IMR-90 (cell line): ENCODE results near the gene KRTAP5-6. TPM values are rescaled to one million over a fixed set of nuclear protein-coding genes. Genes with fewer than 3 reads are reported as not detected.

Source experiments
- ATAC-seq: fragments of 200-7000 bp; cut with Tn5 transposase; 2 replicates; pipeline ENCODE4 v1.9.1; 2020; ENCODE audit warnings: low read depth, mild to moderate bottlenecking, moderate library complexity
- BruUV-seq: library from RNA; stranded (reverse); fragments of 400-500 nt; replicated peaks from 2 replicates; lab custom pipeline; 2021; lab: Mats Ljungman, UMichigan
- CTCF ChIA-PET: fragments of 300-600 bp; formaldehyde crosslinking; extraction: SDS; loops from one replicate; lab custom pipeline; 2021; ENCODE audit warnings: antibody characterized with exemption; lab: Yijun Ruan, JAX
- POLR2A ChIA-PET: fragments of 300-600 bp; sonication (Branson Sonifier 250); formaldehyde crosslinking; loops from one replicate; lab custom pipeline; 2022; ENCODE audit warnings: antibody characterized with exemption; ENCODE audit not compliant: unreplicated experiment; lab: Charles Lee
- DNase-seq: peaks from one replicate; pipeline ENCODE4 v3.0.0; 2013
- H2AFZ ChIP-seq: replicated peaks from 2 replicates; pipeline ENCODE3; 2013; ENCODE audit warnings: low read length, mild to moderate bottlenecking; ENCODE audit not compliant: poor library complexity
- H2AK5ac ChIP-seq: 2 replicates; pipeline ENCODE4 v1.6.1; 2013; ENCODE audit warnings: low read depth, low read length, inconsistent platforms
- H2AK9ac ChIP-seq: replicated peaks from 2 replicates; pipeline ENCODE3; 2013; ENCODE audit warnings: mild to moderate bottlenecking, low read depth, low read length, moderate library complexity; ENCODE audit not compliant: poor library complexity
- H2BK120ac ChIP-seq: 2 replicates; pipeline ENCODE4 v1.6.1; 2013; ENCODE audit warnings: low read depth, low read length, inconsistent platforms
- H2BK15ac ChIP-seq: 3 replicates; pipeline ENCODE4 v1.6.1; 2013; ENCODE audit warnings: low read depth, low read length, inconsistent platforms
- H2BK20ac ChIP-seq: 2 replicates; pipeline ENCODE4 v1.6.1; 2013; ENCODE audit warnings: low read depth, mild to moderate bottlenecking, inconsistent platforms, low read length, moderate library complexity
- H2BK5ac ChIP-seq: 2 replicates; pipeline ENCODE4 v1.6.1; 2013; ENCODE audit warnings: mild to moderate bottlenecking, low read depth, low read length, inconsistent platforms; ENCODE audit not compliant: poor library complexity, severe bottlenecking
- H3K14ac ChIP-seq: replicated peaks from 2 replicates; pipeline ENCODE4 v1.6.1; 2013; ENCODE audit warnings: low read depth, low read length, inconsistent platforms
- H3K18ac ChIP-seq: 2 replicates; pipeline ENCODE4 v1.6.1; 2013; ENCODE audit warnings: low read depth, low read length, control low read depth
- H3K23ac ChIP-seq: 2 replicates; pipeline ENCODE4 v1.6.1; 2013; ENCODE audit warnings: low read depth, low read length, inconsistent platforms
- H3K27ac ChIP-seq: 2 replicates; pipeline ENCODE4 v1.5.1; 2013; ENCODE audit warnings: mild to moderate bottlenecking, control low read depth, low read length; ENCODE audit not compliant: insufficient read depth
- H3K27me3 ChIP-seq: 2 replicates; pipeline ENCODE4 v1.6.1; 2013; ENCODE audit warnings: low read length; ENCODE audit not compliant: control insufficient read depth, insufficient read depth
- H3K36me3 ChIP-seq: 2 replicates; pipeline ENCODE4 v1.6.1; 2013; ENCODE audit warnings: low read length, mixed read lengths; ENCODE audit not compliant: control insufficient read depth, insufficient read depth
- H3K4ac ChIP-seq: 2 replicates; pipeline ENCODE4 v1.6.1; 2013; ENCODE audit warnings: low read depth, low read length, inconsistent platforms
- H3K4me1 ChIP-seq: 2 replicates; pipeline ENCODE4 v1.6.1; 2013; ENCODE audit warnings: low read length, mixed read lengths; ENCODE audit not compliant: control insufficient read depth, insufficient read depth
- H3K4me2 ChIP-seq: 2 replicates; pipeline ENCODE4 v1.6.1; 2013; ENCODE audit warnings: low read depth, mild to moderate bottlenecking, control low read depth, low read length, moderate library complexity
- H3K4me3 ChIP-seq: 2 replicates; pipeline ENCODE4 v1.5.1; 2013; ENCODE audit warnings: low read depth, mild to moderate bottlenecking, control low read depth, low read length, moderate library complexity; ENCODE audit not compliant: insufficient read depth
- H3K56ac ChIP-seq: 2 replicates; pipeline ENCODE4 v1.6.1; 2013; ENCODE audit warnings: low read length, inconsistent platforms; ENCODE audit not compliant: insufficient read depth; ENCODE audit errors: extremely low read depth
- H3K79me1 ChIP-seq, 2 experiments: 2 replicates each; pipeline ENCODE4 v1.6.1; 2013; ENCODE audit warnings: low read length in 2 of 2, inconsistent platforms in 1 of 2, low read depth in 1 of 2
- H3K9ac ChIP-seq: 2 replicates; pipeline ENCODE4 v1.6.1; 2013; ENCODE audit warnings: low read depth, low read length, control low read depth
- H3K9me1 ChIP-seq: 2 replicates; pipeline ENCODE4 v1.6.1; 2013; ENCODE audit warnings: low read length, inconsistent platforms; ENCODE audit not compliant: insufficient read depth
- H3K9me3 ChIP-seq: 2 replicates; pipeline ENCODE4 v1.6.1; 2013; ENCODE audit warnings: low read length; ENCODE audit not compliant: control insufficient read depth, insufficient read depth
- H4K20me1 ChIP-seq: 2 replicates; pipeline ENCODE4 v1.6.1; 2013; ENCODE audit warnings: low read length, inconsistent platforms; ENCODE audit not compliant: insufficient read depth
- H4K5ac ChIP-seq: 2 replicates; pipeline ENCODE4 v1.6.1; 2013; ENCODE audit warnings: mild to moderate bottlenecking, low read depth, low read length, control low read depth
- H4K8ac ChIP-seq, 2 experiments: 2 replicates each; pipeline ENCODE4 v1.6.1; 2013; ENCODE audit warnings: low read depth in 2 of 2, low read length in 2 of 2, control low read depth in 1 of 2, inconsistent platforms in 1 of 2
- H4K91ac ChIP-seq: 2 replicates; pipeline ENCODE4 v1.6.1; 2013; ENCODE audit warnings: low read depth, low read length, inconsistent platforms; ENCODE audit not compliant: insufficient read depth
- BHLHE40 ChIP-seq: fragments of 150-350 bp; IDR thresholded peaks from 2 replicates; pipeline ENCODE4 v1.6.1; 2016; ENCODE audit warnings: mild to moderate bottlenecking, low read depth, low read length
- CEBPB ChIP-seq: IDR thresholded peaks from 2 replicates; pipeline ENCODE4 v1.6.1; 2012; ENCODE audit warnings: low read depth, low read length, improper control_type of control experiment
- FOS ChIP-seq: fragments of 150-350 bp; IDR thresholded peaks from 2 replicates; pipeline ENCODE4 v1.6.1; 2016; ENCODE audit warnings: low read depth, low read length
- MXI1 ChIP-seq: IDR thresholded peaks from 2 replicates; pipeline ENCODE4 v1.6.1; 2012; ENCODE audit warnings: low read depth, mild to moderate bottlenecking, low read length, moderate library complexity, borderline replicate concordance
- NFE2L2 ChIP-seq: fragments of 150-350 bp; IDR thresholded peaks from 2 replicates; pipeline ENCODE4 v1.6.1; 2016; ENCODE audit warnings: low read depth, mild to moderate bottlenecking, low read length
- POLR2A ChIP-seq: IDR thresholded peaks from 2 replicates; pipeline ENCODE4 v1.6.1; 2012; ENCODE audit warnings: mild to moderate bottlenecking, low read depth, low read length
- RAD21 ChIP-seq: IDR thresholded peaks from 2 replicates; pipeline ENCODE4 v1.6.1; 2012; ENCODE audit warnings: low read length, improper control_type of control experiment
- RCOR1 ChIP-seq: IDR thresholded peaks from 2 replicates; pipeline ENCODE4 v1.6.1; 2012; ENCODE audit warnings: mild to moderate bottlenecking, low read length, improper control_type of control experiment; ENCODE audit not compliant: insufficient replicate concordance
- SMC3 ChIP-seq: fragments of 150-350 bp; IDR thresholded peaks from 2 replicates; pipeline ENCODE4 v1.6.1; 2016; ENCODE audit warnings: low read depth, mild to moderate bottlenecking, antibody characterized with exemption, low read length, moderate library complexity
- WGBS, 2 experiments: methylation state at CpG; one replicate each; pipeline versions ENCODE4 v1.1.5 to v1.1.7; 2013; ENCODE audit warnings: missing lambda C conversion rate in 2 of 2; ENCODE audit not compliant: insufficient read length in 1 of 2; ENCODE audit errors: extremely low coverage in 2 of 2; 5-methylcytosine and 5-hydroxymethylcytosine counted together
- dilution Hi-C: fragments of 300-500 bp; cut with HindIII; formaldehyde crosslinking; loops from one replicate; pipeline ENCODE4 v1.14.3; 2018; ENCODE audit warnings: low sequenced_read_pairs; ENCODE audit not compliant: unreplicated experiment
- in situ Hi-C: fragments of 300-500 bp; cut with MboI; formaldehyde crosslinking; loops from 3 replicates; pipeline ENCODE4 v1.14.3; 2019; ENCODE audit warnings: low sequenced_read_pairs, inconsistent platforms, mixed read lengths
- intact Hi-C: fragments of 100-400 bp; cut with micrococcal nuclease; formaldehyde crosslinking; loops from 2 replicates; pipeline ENCODE4 v1.10.0; 2022
- polyA plus RNA-seq, 3 experiments: library from polyadenylated mRNA; depleted of rRNA; stranded (reverse); fragments of >200 nt; gene quantifications; 2 replicates each; pipeline ENCODE4 v1.2.3, GENCODE V29; 2012; ENCODE audit warnings: low replicate concordance in 1 of 3
- total RNA-seq: library from RNA; depleted of rRNA; stranded (reverse); fragments of >200 nt; gene quantifications from 2 replicates; pipeline ENCODE4 v1.2.3, GENCODE V29; 2012
- TF ChIP-seq, protein P1 (sequence below): fragments of 150-350 bp; IDR thresholded peaks from 2 replicates; pipeline ENCODE4 v1.6.1; 2016; ENCODE audit warnings: low read depth, mild to moderate bottlenecking, low read length, moderate library complexity, borderline replicate concordance
- TF ChIP-seq, protein P2 (sequence below): fragments of 150-350 bp; IDR thresholded peaks from 2 replicates; pipeline ENCODE4 v1.6.1; 2017; ENCODE audit warnings: mild to moderate bottlenecking, antibody characterized with exemption, low read length, low read depth

Gene KRTAP5-6
- total and polyA plus RNA-seq, 2 of the 4 experiments (the other 2 are of a cell fraction), result not detected

DNA sequence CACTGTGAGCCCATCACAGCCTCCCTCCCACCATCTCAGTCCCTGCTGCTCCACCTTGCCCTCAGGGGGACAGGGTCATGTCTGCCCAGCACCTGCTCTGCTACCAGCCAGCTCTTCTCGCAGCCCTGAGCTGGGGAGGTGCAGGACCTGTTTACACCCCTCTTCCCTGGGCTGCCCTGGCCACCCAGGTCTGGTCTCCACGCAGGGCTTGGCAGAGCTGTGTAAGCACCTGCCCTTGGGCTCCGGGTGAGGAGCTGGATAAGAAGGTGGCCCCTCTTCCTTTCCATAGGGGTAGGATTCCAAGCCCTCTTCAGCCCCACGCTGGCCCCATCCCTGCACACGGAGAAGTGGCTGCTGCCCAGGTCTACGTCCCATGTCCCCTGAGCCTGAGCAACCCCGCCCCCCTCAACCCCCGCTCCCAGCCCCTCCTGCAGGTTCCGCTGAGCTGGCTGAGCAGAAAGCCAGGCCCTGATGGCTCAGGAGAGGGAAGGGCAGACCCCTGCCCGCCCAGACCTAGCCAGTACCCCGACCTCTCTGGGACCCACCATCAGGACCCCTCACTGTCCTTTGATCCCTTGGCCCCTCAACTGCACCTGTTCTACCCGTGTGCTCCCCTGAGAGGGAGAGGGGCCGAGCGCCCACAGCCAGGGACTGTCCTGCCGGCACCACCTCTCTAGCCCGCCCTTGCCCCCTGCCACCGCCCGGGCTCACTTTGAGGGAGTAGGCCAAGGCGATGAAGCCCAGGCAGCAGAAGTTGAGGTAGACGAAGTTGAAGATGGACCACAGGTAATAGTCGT lies 50.2 kb downstream of the KRTAP5-6 start:
- no peak overlapping the region for H4K5ac ChIP-seq
- no peak overlapping the region for H3K27ac ChIP-seq
- no peaks in the 10 kb centered on the region for H3K36me3 ChIP-seq
- H3K9me3 ChIP-seq, result no peaks in the 10 kb centered on the region
- H2AK5ac ChIP-seq, result no peak overlapping the region
- TF ChIP-seq RAD21 (no peak), RCOR1 (no peak), POLR2A (no peak), FOS (no peak), SMC3 (no peak), MXI1 (no peak), NFE2L2 (no peak), BHLHE40 (no peak), CEBPB (no peak)
- TF ChIP-seq, protein P1, sequence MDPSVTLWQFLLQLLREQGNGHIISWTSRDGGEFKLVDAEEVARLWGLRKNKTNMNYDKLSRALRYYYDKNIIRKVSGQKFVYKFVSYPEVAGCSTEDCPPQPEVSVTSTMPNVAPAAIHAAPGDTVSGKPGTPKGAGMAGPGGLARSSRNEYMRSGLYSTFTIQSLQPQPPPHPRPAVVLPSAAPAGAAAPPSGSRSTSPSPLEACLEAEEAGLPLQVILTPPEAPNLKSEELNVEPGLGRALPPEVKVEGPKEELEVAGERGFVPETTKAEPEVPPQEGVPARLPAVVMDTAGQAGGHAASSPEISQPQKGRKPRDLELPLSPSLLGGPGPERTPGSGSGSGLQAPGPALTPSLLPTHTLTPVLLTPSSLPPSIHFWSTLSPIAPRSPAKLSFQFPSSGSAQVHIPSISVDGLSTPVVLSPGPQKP, result no peak
- TF ChIP-seq, protein P2, sequence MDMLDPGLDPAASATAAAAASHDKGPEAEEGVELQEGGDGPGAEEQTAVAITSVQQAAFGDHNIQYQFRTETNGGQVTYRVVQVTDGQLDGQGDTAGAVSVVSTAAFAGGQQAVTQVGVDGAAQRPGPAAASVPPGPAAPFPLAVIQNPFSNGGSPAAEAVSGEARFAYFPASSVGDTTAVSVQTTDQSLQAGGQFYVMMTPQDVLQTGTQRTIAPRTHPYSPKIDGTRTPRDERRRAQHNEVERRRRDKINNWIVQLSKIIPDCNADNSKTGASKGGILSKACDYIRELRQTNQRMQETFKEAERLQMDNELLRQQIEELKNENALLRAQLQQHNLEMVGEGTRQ, result no peak
- 83% methylated on average over 6 of the region's 21 CpGs; no CpG with 5 or more reads in 1 of the 2 experiments for WGBS, 2 experiments
- no peaks in the 10 kb centered on the region for H3K79me1 ChIP-seq
- H2BK20ac ChIP-seq, result no peak overlapping the region
- no peak overlapping the region for H3K56ac ChIP-seq
- H3K4me3 ChIP-seq, result no peak overlapping the region
- POLR2A ChIA-PET, result interaction anchor here (0.6 kb wide), 1 partner anchor 616 kb away, joined by 3 read pairs; no protein-coding TSS in a partner anchor
- no peak overlapping the region for H3K23ac ChIP-seq
- in situ Hi-C loops, result no loop called here
- H3K9ac ChIP-seq, result no peak overlapping the region
- H2BK120ac ChIP-seq, result no peak overlapping the region
- H3K4me1 ChIP-seq, result peaks cover 8% of the 10 kb centered on the region; the same call in 1 of the 2 replicates
- no peak for DNase-seq
- H3K4me2 ChIP-seq, result no peak overlapping the region
- no peak overlapping the region for H2BK15ac ChIP-seq
- H3K4ac ChIP-seq, result no peak overlapping the region
- H2AFZ ChIP-seq, result no peak overlapping the region
- dilution Hi-C loops, result no loop called here
- H3K18ac ChIP-seq, result no peak overlapping the region
- no peak overlapping the region for H3K14ac ChIP-seq
- peaks cover 11% of the 10 kb centered on the region for H4K20me1 ChIP-seq
- no TSS peak for BruUV-seq
- no peak overlapping the region for H4K8ac ChIP-seq
- CTCF ChIA-PET, result no interaction called here
- ATAC-seq, result no peak
- 0 out of 2 replicates have a peak, but pooled peaks cover 4% of the 10 kb centered on the region for H3K9me1 ChIP-seq
- peaks cover 15% of the 10 kb centered on the region; the same call in 1 of the 2 replicates for H3K27me3 ChIP-seq
- H2BK5ac ChIP-seq, result no peak overlapping the region
- no peak overlapping the region for H2AK9ac ChIP-seq
- intact Hi-C loops, result no loop called here
- no peak overlapping the region for H4K91ac ChIP-seq
